ENCODE data around the gene SNX7.

DNA sequence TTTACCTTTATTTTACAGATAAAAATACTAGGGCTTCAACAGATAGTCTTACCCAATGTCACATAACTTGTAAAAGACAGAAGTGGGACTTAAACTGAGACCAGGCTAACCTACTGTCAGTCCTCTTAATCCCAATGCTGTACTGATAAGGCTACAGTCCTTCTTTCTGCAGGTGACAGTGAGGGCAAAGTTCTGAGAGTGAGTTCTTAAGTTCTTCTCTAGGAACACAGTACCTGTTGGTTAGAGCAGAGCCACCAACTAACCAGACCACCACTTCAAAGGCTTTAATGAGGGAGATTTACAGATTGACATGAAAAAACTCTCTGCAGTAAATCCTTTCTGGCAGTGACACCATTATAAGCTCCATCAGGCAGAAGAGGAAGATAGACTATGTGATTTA, 74.2 kb downstream of the SNX7 start:
- TF ChIP-seq, protein P1, sequence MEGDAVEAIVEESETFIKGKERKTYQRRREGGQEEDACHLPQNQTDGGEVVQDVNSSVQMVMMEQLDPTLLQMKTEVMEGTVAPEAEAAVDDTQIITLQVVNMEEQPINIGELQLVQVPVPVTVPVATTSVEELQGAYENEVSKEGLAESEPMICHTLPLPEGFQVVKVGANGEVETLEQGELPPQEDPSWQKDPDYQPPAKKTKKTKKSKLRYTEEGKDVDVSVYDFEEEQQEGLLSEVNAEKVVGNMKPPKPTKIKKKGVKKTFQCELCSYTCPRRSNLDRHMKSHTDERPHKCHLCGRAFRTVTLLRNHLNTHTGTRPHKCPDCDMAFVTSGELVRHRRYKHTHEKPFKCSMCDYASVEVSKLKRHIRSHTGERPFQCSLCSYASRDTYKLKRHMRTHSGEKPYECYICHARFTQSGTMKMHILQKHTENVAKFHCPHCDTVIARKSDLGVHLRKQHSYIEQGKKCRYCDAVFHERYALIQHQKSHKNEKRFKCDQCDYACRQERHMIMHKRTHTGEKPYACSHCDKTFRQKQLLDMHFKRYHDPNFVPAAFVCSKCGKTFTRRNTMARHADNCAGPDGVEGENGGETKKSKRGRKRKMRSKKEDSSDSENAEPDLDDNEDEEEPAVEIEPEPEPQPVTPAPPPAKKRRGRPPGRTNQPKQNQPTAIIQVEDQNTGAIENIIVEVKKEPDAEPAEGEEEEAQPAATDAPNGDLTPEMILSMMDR (IDR thresholded peaks at IDR 0.05), result no peak
- TF ChIP-seq POLR2A (IDR thresholded peaks at IDR 0.05) (no peak), EP300 (IDR thresholded peaks at IDR 0.05) (no peak)
